Stimulated activated CD8-positive, alpha-beta memory T cell treated with anti-CD3 and anti-CD28 coated beads, Interleukin-4, amount 100 ng/mL, for 24 hours (primary cell): ENCODE data around the gene SLC39A11.

Source experiments
- DNase-seq: peaks from one replicate; pipeline ENCODE4 v3.0.0-alpha.2; 2020; ENCODE audit warnings: low read depth

SLC39A11 gene

DNA sequence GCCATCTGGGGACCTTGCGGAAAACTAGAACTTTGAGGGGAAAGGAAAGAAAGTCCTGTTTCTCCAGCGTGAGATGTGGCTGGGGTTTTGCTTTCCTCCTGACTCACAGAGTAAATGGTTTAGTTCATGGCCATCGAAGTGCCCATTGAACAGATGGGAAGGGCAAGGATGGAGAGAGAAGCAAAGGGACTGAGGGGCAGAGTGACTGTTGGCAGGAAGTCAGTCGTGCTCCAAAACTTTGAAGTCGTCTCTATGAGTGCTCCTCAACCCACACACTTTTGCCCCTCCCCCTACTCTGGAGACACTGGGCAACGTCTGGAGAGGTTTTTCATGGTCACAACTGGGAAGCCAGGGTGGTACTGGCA, 476.9 kb downstream of the SLC39A11 start:
- DNase-seq, result no peak

DNA sequence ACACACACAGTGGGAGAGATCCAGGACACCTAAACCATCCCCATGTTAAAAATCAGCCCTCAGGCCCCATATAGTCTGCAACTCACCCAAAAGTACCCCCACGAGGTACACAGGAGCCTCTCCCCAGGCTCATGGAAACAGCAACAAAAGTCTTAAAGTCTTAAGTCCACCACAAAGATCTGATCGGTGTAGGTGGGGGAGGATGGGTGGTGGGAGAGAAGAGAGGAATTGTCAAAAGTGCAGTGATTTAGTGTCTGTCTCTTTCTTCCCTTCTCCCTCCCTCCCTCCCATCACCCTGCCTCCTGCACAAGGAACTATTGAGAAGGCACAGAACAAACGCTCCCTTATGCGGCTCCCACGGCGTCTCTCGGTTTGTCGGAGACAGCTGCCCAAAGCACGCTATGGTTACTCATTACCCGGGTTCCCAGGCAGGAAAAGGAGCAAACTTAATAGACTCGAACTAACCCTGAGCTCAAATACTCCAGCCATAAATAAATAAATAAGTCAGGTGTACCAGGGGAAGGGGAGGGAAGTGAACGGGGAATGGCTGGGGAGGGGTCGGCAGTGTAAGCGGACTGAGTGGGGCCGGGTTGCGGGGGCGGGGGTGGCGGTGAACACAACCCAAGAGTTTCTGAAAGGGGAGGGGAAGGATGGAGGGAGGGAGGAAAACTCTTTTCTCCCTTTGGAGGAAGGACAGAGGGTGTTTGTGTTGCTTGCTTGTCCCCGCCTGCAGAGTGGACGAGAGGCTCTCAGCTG, 477.4 kb downstream of the SLC39A11 start:
- no peak for DNase-seq

DNA sequence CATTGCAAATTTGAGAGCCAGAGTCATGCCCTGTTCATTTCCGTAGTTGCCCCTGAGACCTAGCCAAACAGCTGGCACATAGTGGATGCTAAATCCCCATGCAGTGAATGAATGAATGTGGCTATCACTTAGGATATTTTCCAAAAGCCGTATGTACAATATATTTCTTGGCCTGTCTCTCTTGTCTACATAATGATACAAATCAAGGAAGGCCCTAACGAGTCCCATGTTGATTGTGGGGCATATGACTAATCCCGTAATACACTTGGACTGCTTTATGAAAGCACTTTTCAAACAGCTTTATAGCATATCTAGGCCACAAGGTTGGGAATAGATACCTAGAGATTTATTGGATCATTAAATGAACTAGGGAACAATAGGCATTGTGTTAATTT, 478.0 kb downstream of the SLC39A11 start:
- no peak for DNase-seq

DNA sequence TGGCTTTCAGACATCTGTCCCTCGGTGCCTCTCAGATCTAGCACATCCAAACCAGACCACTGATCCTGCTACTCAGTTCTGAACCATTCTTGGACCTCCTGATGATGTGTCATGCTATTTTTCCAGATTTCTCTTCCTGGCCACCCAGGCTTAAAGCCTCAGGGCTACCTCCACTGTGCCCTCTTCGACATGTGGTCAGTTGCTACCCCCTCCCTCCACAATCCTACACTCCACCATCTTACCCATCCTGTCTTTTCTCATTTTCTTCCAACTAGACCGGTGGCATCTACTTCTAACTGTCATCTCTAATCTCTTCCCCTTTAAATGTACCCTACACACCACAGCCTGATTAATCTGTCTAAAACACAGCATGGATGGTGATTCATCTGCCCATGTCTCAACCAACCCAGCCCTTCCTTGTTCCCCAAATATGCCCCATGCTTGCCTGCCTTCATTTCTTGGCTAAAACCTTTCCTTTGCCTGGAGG, 478.6 kb downstream of the SLC39A11 start:
- DNase-seq, result no peak

DNA sequence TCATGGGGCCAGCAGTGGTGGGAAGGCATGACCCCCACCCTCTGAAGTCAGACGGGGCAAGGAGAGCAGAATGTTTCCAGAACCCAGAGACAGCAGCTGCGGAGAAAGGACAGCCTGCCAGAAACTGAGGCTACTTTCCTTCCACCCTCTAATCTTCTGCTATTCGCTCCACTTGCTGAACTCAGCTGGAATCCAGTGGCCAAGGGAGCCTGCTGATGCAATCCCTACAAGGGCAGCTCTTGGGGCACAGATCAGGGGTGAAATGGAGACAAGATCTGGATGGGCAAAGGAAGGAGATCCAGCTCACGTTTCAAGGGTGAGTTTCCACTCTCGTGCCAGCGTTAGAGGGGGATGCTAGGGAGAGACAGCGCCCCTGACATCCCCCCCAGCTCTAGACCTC, 479.1 kb downstream of the SLC39A11 start:
- no peak for DNase-seq

DNA sequence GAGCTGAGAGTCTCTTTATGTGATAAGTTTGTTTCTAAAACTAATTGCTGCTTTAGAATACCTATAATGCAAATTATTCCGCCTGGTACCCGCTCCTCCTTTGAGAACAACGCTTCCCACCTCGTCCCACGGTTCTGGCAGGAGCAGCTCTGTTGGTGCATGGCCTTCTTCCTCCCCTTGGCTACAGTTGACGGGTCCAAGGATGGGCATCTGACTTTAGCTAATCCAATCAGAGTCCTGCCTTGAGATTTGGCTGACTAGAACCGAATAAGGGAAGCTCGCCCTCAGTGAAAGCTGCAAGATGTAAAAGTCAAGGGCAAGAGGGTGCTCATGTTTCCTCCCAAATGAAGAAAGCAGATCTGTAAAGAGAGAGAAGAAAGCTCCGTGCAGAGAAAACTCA, 481.3 kb downstream of the SLC39A11 start:
- no peak for DNase-seq

DNA sequence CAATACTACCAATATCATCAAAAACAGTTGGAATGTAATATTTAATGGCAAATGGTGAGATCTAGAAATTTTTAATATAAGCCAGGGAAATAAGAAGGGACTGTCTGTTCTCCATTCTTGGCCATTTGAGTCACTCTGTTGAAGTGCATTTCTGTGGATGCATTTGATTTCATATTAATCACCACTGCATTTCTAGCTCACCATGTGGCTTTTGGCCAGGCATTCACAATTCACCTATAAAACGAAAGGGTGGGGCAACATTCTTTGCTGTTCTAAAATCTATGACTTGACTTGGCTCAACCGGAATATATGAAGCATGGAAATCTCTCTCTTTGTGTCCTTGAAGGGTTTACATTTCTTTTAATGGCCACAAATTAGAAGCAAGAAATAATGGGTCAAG, 483.0 kb downstream of the SLC39A11 start:
- DNase-seq, result no peak

DNA sequence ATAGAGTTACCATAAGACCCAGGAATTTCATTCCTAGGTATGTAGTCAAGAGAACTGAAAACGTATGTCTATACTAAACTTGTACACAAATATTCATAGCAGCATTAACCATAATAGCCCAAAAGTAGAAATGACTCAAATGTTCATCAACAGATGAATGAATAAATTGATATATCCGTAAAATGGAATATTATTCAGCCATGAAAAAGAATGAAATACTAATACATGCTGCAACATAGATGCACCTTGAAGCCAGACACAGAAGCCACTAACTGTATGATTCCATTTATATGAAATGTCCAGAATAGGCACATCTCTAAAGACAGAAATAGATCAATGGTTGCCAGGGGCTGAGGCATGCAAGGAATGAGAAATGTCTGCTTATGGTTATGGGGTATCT, 484.1 kb downstream of the SLC39A11 start:
- no peak for DNase-seq

DNA sequence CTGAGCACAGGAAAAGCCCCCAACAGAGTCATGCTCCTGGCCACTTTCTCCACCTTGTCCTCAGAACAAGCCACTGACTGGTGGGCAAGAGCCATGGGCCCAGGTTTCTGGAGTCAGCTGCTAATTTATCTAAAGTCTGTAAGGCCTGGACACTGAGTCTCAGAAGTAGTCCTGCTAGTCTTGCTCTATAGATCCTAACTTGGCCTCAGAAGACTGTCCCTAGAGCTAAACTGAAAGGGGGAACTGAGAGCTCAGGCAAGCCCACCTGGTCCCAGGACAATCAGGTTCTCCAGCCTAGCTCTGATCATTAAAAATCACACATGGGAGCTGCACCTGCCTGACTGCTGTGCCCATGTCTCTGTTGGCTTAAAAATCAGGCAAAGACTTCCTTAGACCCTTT, 485.8 kb downstream of the SLC39A11 start:
- no peak for DNase-seq

DNA sequence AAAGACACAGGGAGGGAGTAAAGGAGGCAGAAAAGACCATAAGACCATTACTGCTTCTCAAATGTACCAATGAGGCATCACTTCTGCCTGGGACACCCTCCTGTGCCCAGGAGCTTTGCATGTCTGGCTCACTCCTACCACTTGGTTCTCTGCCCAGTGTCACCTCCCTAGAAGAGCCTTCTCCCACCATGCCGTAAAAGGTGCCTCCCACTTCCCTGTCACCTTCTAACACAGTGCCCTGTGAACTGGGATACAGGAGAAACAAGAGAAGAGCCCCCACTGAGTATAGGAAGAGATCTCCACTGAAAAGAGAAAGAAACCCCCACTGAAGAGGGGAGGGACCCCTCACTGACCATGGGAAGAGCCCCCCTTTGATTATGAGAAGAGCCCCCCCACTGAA, 486.9 kb downstream of the SLC39A11 start:
- DNase-seq, result no peak

DNA sequence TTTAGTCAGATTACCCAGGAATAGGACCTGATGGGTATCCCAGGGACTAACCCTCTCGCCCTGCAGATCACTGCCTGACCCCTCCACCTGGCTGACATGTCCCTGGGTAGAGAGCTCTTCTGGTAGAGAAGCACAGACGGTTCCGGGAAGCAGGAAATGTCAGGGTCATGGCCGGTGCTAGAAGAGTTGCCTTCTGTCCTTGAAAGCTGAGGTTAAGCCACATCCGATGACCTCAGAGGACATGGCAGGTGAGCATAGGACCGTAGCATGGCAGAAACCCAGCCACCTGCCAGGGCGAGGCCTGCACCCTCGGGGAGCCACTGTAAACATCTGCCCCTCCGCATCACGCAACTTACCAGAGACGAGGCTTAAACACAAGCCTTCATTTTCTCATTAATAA, 488.0 kb downstream of the SLC39A11 start:
- no peak for DNase-seq

DNA sequence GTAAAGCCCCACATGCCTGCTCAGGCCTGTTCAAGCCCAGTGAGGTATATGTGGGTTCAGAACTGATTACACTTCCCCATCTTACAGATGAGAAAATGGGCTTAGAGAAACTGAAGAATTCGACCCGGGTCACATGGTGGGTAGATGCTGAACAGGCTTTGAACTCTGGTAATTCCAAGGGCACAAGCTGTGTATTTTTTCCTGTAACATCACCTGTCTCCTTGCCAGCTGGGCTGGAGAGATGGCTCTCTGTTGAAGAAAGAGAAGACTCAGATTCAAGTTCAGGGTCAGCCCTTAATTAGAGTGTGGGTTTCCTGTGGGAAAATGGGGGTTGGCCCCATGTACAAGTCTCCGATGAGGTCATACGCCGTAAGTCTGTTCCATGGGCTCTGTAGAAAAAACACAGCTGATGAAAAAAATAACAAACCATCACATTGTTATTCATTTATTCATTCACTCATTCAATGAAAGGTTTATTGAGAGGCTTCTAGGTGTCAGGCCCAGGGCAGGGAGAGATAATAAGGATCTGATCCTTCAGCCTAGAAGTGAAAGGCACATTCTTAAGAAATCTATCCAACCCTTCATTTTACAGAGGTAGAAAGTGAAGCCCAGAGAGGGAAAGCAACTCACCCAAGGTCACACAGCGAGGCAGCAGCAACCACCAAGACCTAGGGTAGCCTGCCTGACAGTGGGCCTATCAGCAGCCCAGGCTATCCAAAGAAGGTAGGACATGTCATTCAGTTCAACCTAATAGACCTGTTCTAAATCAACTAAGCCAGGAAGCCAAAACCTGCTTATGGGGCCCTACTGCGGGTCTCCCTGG, 488.9 kb downstream of the SLC39A11 start:
- DNase-seq, result no peak

DNA sequence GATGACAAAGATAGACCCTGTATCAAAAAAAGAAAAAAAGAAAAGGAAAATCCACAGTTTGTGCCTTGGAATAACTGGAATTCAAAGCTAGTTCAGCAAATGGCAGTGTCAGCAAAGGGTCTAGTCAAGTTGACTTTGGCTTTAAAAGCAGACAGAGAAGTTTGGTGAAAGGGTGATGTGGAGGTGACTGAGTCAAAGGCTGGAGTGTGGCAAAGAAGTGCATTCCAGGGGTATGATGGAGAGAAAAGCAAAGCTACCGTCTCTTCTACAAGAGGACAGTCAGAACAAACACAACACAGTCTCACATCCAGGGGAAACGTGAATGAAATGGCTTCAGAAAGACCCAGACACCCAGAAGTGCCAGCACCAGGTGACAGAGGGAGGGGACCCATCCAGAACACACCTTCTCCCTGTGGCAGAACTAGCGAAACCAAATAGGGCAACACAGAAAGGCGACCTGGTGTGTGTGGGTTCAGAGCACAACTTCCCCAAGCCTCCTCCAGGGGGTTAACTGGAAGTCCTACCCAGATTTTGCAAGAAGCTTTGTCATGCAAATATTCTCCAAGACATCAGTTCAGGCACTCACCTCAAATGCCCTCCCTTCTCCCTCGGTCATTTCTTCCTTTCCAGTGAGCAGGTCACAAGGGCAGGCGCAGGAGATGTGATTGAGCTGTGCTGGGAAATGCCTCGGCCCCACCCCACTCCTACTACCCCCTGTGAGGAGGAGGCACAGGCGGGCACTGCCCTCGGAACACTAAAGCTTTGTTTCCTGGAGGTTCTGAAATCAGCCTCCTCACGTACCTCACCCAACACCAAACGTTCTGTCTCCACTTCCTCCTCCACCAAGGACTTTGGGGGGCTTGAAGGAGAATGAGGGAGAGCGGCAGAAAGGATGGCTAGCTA, 489.7 kb downstream of the SLC39A11 start:
- no peak for DNase-seq

DNA sequence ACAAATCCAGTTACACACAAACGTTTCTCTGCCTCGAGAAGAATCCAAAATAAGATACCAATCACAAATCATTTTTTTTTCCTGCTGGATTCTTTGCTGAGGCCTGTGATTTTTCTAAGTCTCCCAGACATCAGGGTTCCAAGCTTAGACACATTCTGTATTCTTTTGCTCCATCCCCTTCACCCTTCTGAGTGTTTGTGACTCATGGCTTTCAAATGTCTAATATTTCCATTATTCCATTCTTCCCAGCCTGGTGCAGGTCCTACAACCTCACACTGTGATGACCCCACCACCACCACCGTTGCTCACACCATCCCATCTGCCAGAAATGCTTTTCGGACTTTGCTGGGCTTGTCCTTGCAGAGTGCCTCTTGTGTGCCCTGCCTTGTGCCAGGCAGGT, 491.6 kb downstream of the SLC39A11 start:
- DNase-seq, result no peak

DNA sequence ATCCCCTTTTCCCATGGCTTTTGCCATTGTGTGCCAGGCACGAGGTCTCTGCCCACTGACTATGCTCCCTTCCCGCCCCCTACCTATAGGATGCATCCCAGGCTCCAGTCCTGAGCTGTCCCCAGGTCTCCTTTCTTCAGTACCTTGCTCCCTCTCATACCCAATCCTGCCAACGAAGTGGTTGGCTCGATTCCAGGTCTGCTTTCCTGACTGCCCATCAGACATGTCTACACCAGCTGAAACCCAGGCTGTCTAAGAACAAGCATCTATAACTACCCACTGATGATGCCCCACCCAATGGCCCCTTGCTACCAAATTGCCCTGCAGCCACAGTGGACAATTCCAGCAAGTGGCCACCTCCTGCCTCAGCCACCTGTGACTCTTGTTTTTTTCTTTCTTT, 492.6 kb downstream of the SLC39A11 start:
- no peak for DNase-seq

DNA sequence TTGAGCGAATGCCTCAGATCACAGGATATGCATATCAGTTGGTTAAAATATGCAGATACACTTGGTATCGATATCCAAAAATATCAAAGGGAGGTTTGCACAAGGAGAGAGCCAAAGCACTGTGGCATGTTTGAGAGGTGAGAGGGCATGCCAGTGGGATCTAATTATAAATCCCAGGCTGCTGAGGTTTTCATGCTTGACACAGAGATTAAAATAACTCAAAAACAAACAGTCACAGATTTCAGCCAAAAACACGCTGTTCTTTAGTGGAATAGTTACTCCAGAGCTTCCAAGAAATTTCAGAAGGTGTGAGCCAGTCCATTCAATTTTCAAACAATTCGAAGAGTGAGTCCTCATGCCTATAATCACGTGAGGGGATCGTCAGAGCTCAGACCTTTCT, 493.8 kb downstream of the SLC39A11 start:
- DNase-seq, result no peak

DNA sequence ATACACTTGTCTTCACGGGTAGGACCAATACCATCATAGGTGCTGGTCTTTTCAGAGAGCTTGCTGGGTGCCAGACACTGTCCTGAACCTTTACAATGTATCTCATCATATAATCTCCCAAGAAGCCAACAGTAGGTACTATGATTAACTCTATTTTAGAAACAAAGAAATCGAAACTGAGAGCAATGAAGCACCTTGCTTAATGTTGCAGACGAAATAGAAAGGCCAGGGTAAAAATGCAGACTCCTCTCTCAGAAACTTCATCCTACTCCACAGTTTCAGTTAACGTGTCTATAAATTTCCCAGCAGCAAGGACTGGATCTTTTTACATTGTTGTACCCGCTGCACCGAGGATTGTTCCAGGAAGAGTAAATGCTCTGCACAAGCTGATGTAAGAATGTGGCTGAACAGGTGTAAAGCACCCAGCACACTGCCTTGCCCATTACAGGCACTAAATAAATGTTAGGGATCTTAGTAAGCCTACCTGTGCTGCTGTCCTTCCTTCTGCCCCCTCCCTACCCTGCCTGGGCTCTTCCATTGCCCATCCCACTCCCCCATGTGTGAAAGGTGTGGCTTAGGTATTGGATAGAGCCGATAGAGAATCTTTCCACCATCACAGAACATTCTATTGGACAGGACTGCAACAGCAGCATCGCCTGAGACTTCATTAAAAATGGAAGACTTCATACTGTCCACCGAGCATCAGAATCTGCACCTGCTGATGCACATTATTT, 495.0 kb downstream of the SLC39A11 start:
- DNase-seq, result no peak
